Esophagus muscularis mucosa (tissue), 4 donors: ENCODE results near the gene PSMA4.
"Not testable (repeated sequence)": the region's sequence is repeated elsewhere in the genome, so short reads cannot be mapped to it uniquely, and the experiment has no call there.

Source experiments
- CTCF ChIP-seq, 3 experiments: fragments of 200-600 bp in 2 of 3; fragments of 450-650 bp in 1 of 3; sonication (generic) in 2 of 3; IDR thresholded peaks; one replicate each; pipeline ENCODE4 v1.5.1; 2017 to 2019; ENCODE audit warnings: antibody characterized with exemption in 3 of 3, mild to moderate bottlenecking in 2 of 3, moderate library complexity in 1 of 3
- EP300 ChIP-seq: sonication (generic); formaldehyde crosslinking; IDR thresholded peaks from one replicate; pipeline ENCODE4 v1.6.1; 2017; ENCODE audit warnings: antibody characterized with exemption
- POLR2A ChIP-seq: fragments of 450-650 bp; IDR thresholded peaks from one replicate; pipeline ENCODE4 v1.6.1; 2017; ENCODE audit warnings: antibody characterized with exemption, moderate library complexity, mild to moderate bottlenecking, low read depth

- not testable (repeated sequence) for TF ChIP-seq CTCF (IDR thresholded peaks at IDR 0.05); POLR2A; EP300
Measured at GRCh38 chr15:78539464-78540140, 642 bp upstream of the PSMA4 start.
